IMR-90 (cell line): ENCODE results near the gene MAN1C1. TPM values are rescaled to one million over a fixed set of nuclear protein-coding genes. Genes with fewer than 3 reads are reported as not detected.

Experiments
- ATAC-seq: fragments of 200-7000 bp; cut with Tn5 transposase; 2 replicates; pipeline ENCODE4 v1.9.1; 2020; ENCODE audit warnings: low read depth, mild to moderate bottlenecking, moderate library complexity
- BruUV-seq: library from RNA; stranded (reverse); fragments of 400-500 nt; replicated peaks from 2 replicates; lab custom pipeline; 2021; lab: Mats Ljungman, UMichigan
- CTCF ChIA-PET: fragments of 300-600 bp; formaldehyde crosslinking; extraction: SDS; loops from one replicate; lab custom pipeline; 2021; ENCODE audit warnings: antibody characterized with exemption; lab: Yijun Ruan, JAX
- POLR2A ChIA-PET: fragments of 300-600 bp; sonication (Branson Sonifier 250); formaldehyde crosslinking; loops from one replicate; lab custom pipeline; 2022; ENCODE audit warnings: antibody characterized with exemption; ENCODE audit not compliant: unreplicated experiment; lab: Charles Lee
- DNase-seq: peaks from one replicate; pipeline ENCODE4 v3.0.0; 2013
- H2AFZ ChIP-seq: replicated peaks from 2 replicates; pipeline ENCODE3; 2013; ENCODE audit warnings: low read length, mild to moderate bottlenecking; ENCODE audit not compliant: poor library complexity
- H2AK5ac ChIP-seq: 2 replicates; pipeline ENCODE4 v1.6.1; 2013; ENCODE audit warnings: low read depth, low read length, inconsistent platforms
- H2AK9ac ChIP-seq: replicated peaks from 2 replicates; pipeline ENCODE3; 2013; ENCODE audit warnings: mild to moderate bottlenecking, low read depth, low read length, moderate library complexity; ENCODE audit not compliant: poor library complexity
- H2BK120ac ChIP-seq: 2 replicates; pipeline ENCODE4 v1.6.1; 2013; ENCODE audit warnings: low read depth, low read length, inconsistent platforms
- H2BK15ac ChIP-seq: 3 replicates; pipeline ENCODE4 v1.6.1; 2013; ENCODE audit warnings: low read depth, low read length, inconsistent platforms
- H2BK20ac ChIP-seq: 2 replicates; pipeline ENCODE4 v1.6.1; 2013; ENCODE audit warnings: low read depth, mild to moderate bottlenecking, inconsistent platforms, low read length, moderate library complexity
- H2BK5ac ChIP-seq: 2 replicates; pipeline ENCODE4 v1.6.1; 2013; ENCODE audit warnings: mild to moderate bottlenecking, low read depth, low read length, inconsistent platforms; ENCODE audit not compliant: poor library complexity, severe bottlenecking
- H3K14ac ChIP-seq: replicated peaks from 2 replicates; pipeline ENCODE4 v1.6.1; 2013; ENCODE audit warnings: low read depth, low read length, inconsistent platforms
- H3K18ac ChIP-seq: 2 replicates; pipeline ENCODE4 v1.6.1; 2013; ENCODE audit warnings: low read depth, low read length, control low read depth
- H3K23ac ChIP-seq: 2 replicates; pipeline ENCODE4 v1.6.1; 2013; ENCODE audit warnings: low read depth, low read length, inconsistent platforms
- H3K27ac ChIP-seq: 2 replicates; pipeline ENCODE4 v1.5.1; 2013; ENCODE audit warnings: mild to moderate bottlenecking, control low read depth, low read length; ENCODE audit not compliant: insufficient read depth
- H3K27me3 ChIP-seq: 2 replicates; pipeline ENCODE4 v1.6.1; 2013; ENCODE audit warnings: low read length; ENCODE audit not compliant: control insufficient read depth, insufficient read depth
- H3K36me3 ChIP-seq: 2 replicates; pipeline ENCODE4 v1.6.1; 2013; ENCODE audit warnings: low read length, mixed read lengths; ENCODE audit not compliant: control insufficient read depth, insufficient read depth
- H3K4ac ChIP-seq: 2 replicates; pipeline ENCODE4 v1.6.1; 2013; ENCODE audit warnings: low read depth, low read length, inconsistent platforms
- H3K4me1 ChIP-seq: 2 replicates; pipeline ENCODE4 v1.6.1; 2013; ENCODE audit warnings: low read length, mixed read lengths; ENCODE audit not compliant: control insufficient read depth, insufficient read depth
- H3K4me2 ChIP-seq: 2 replicates; pipeline ENCODE4 v1.6.1; 2013; ENCODE audit warnings: low read depth, mild to moderate bottlenecking, control low read depth, low read length, moderate library complexity
- H3K4me3 ChIP-seq: 2 replicates; pipeline ENCODE4 v1.5.1; 2013; ENCODE audit warnings: low read depth, mild to moderate bottlenecking, control low read depth, low read length, moderate library complexity; ENCODE audit not compliant: insufficient read depth
- H3K56ac ChIP-seq: 2 replicates; pipeline ENCODE4 v1.6.1; 2013; ENCODE audit warnings: low read length, inconsistent platforms; ENCODE audit not compliant: insufficient read depth; ENCODE audit errors: extremely low read depth
- H3K79me1 ChIP-seq, 2 experiments: 2 replicates each; pipeline ENCODE4 v1.6.1; 2013; ENCODE audit warnings: low read length in 2 of 2, inconsistent platforms in 1 of 2, low read depth in 1 of 2
- H3K9ac ChIP-seq: 2 replicates; pipeline ENCODE4 v1.6.1; 2013; ENCODE audit warnings: low read depth, low read length, control low read depth
- H3K9me1 ChIP-seq: 2 replicates; pipeline ENCODE4 v1.6.1; 2013; ENCODE audit warnings: low read length, inconsistent platforms; ENCODE audit not compliant: insufficient read depth
- H3K9me3 ChIP-seq: 2 replicates; pipeline ENCODE4 v1.6.1; 2013; ENCODE audit warnings: low read length; ENCODE audit not compliant: control insufficient read depth, insufficient read depth
- H4K20me1 ChIP-seq: 2 replicates; pipeline ENCODE4 v1.6.1; 2013; ENCODE audit warnings: low read length, inconsistent platforms; ENCODE audit not compliant: insufficient read depth
- H4K5ac ChIP-seq: 2 replicates; pipeline ENCODE4 v1.6.1; 2013; ENCODE audit warnings: mild to moderate bottlenecking, low read depth, low read length, control low read depth
- H4K8ac ChIP-seq, 2 experiments: 2 replicates each; pipeline ENCODE4 v1.6.1; 2013; ENCODE audit warnings: low read depth in 2 of 2, low read length in 2 of 2, control low read depth in 1 of 2, inconsistent platforms in 1 of 2
- H4K91ac ChIP-seq: 2 replicates; pipeline ENCODE4 v1.6.1; 2013; ENCODE audit warnings: low read depth, low read length, inconsistent platforms; ENCODE audit not compliant: insufficient read depth
- BHLHE40 ChIP-seq: fragments of 150-350 bp; IDR thresholded peaks from 2 replicates; pipeline ENCODE4 v1.6.1; 2016; ENCODE audit warnings: mild to moderate bottlenecking, low read depth, low read length
- CEBPB ChIP-seq: IDR thresholded peaks from 2 replicates; pipeline ENCODE4 v1.6.1; 2012; ENCODE audit warnings: low read depth, low read length, improper control_type of control experiment
- CHD1 ChIP-seq: IDR thresholded peaks from 2 replicates; pipeline ENCODE4 v1.6.1; 2012; ENCODE audit warnings: low read depth, low read length, improper control_type of control experiment
- CTCF ChIP-seq: conservative IDR thresholded peaks from 2 replicates; pipeline ENCODE4 v1.5.1; 2012; ENCODE audit warnings: mild to moderate bottlenecking, low read depth, low read length, improper control_type of control experiment
- ELK1 ChIP-seq: fragments of 150-350 bp; IDR thresholded peaks from 2 replicates; pipeline ENCODE4 v1.6.1; 2016; ENCODE audit warnings: low read depth, mild to moderate bottlenecking, low read length, moderate library complexity, borderline replicate concordance
- FOS ChIP-seq: fragments of 150-350 bp; IDR thresholded peaks from 2 replicates; pipeline ENCODE4 v1.6.1; 2016; ENCODE audit warnings: low read depth, low read length
- MAFK ChIP-seq: IDR thresholded peaks from 2 replicates; pipeline ENCODE4 v1.6.1; 2012; ENCODE audit warnings: low read depth, low read length, improper control_type of control experiment
- MAZ ChIP-seq: IDR thresholded peaks from 2 replicates; pipeline ENCODE4 v1.6.1; 2012; ENCODE audit warnings: low read depth, mild to moderate bottlenecking, low read length, improper control_type of control experiment, moderate library complexity, borderline replicate concordance
- POLR2A ChIP-seq: IDR thresholded peaks from 2 replicates; pipeline ENCODE4 v1.6.1; 2012; ENCODE audit warnings: mild to moderate bottlenecking, low read depth, low read length
- RAD21 ChIP-seq: IDR thresholded peaks from 2 replicates; pipeline ENCODE4 v1.6.1; 2012; ENCODE audit warnings: low read length, improper control_type of control experiment
- RCOR1 ChIP-seq: IDR thresholded peaks from 2 replicates; pipeline ENCODE4 v1.6.1; 2012; ENCODE audit warnings: mild to moderate bottlenecking, low read length, improper control_type of control experiment; ENCODE audit not compliant: insufficient replicate concordance
- RFX5 ChIP-seq: IDR thresholded peaks from 2 replicates; pipeline ENCODE4 v1.8.0; 2012; ENCODE audit warnings: low read depth, mild to moderate bottlenecking, low read length, moderate library complexity
- SMC3 ChIP-seq: fragments of 150-350 bp; IDR thresholded peaks from 2 replicates; pipeline ENCODE4 v1.6.1; 2016; ENCODE audit warnings: low read depth, mild to moderate bottlenecking, antibody characterized with exemption, low read length, moderate library complexity
- WGBS, 2 experiments: methylation state at CpG; one replicate each; pipeline versions ENCODE4 v1.1.5 to v1.1.7; 2013; ENCODE audit warnings: missing lambda C conversion rate in 2 of 2; ENCODE audit not compliant: insufficient read length in 1 of 2; ENCODE audit errors: extremely low coverage in 2 of 2; 5-methylcytosine and 5-hydroxymethylcytosine counted together
- dilution Hi-C: fragments of 300-500 bp; cut with HindIII; formaldehyde crosslinking; loops from one replicate; pipeline ENCODE4 v1.14.3; 2018; ENCODE audit warnings: low sequenced_read_pairs; ENCODE audit not compliant: unreplicated experiment
- in situ Hi-C: fragments of 300-500 bp; cut with MboI; formaldehyde crosslinking; loops from 3 replicates; pipeline ENCODE4 v1.14.3; 2019; ENCODE audit warnings: low sequenced_read_pairs, inconsistent platforms, mixed read lengths
- intact Hi-C: fragments of 100-400 bp; cut with micrococcal nuclease; formaldehyde crosslinking; loops from 2 replicates; pipeline ENCODE4 v1.10.0; 2022
- polyA plus RNA-seq, 3 experiments: library from polyadenylated mRNA; depleted of rRNA; stranded (reverse); fragments of >200 nt; gene quantifications; 2 replicates each; pipeline ENCODE4 v1.2.3, GENCODE V29; 2012; ENCODE audit warnings: low replicate concordance in 1 of 3
- total RNA-seq: library from RNA; depleted of rRNA; stranded (reverse); fragments of >200 nt; gene quantifications from 2 replicates; pipeline ENCODE4 v1.2.3, GENCODE V29; 2012
- TF ChIP-seq, protein P1 (sequence below): fragments of 150-350 bp; IDR thresholded peaks from 2 replicates; pipeline ENCODE4 v1.6.1; 2017; ENCODE audit warnings: mild to moderate bottlenecking, antibody characterized with exemption, low read length, low read depth

Gene MAN1C1
- total and polyA plus RNA-seq, 2 of the 4 experiments (the other 2 are of a cell fraction) = 3.2 to 11.3 TPM

DNA sequence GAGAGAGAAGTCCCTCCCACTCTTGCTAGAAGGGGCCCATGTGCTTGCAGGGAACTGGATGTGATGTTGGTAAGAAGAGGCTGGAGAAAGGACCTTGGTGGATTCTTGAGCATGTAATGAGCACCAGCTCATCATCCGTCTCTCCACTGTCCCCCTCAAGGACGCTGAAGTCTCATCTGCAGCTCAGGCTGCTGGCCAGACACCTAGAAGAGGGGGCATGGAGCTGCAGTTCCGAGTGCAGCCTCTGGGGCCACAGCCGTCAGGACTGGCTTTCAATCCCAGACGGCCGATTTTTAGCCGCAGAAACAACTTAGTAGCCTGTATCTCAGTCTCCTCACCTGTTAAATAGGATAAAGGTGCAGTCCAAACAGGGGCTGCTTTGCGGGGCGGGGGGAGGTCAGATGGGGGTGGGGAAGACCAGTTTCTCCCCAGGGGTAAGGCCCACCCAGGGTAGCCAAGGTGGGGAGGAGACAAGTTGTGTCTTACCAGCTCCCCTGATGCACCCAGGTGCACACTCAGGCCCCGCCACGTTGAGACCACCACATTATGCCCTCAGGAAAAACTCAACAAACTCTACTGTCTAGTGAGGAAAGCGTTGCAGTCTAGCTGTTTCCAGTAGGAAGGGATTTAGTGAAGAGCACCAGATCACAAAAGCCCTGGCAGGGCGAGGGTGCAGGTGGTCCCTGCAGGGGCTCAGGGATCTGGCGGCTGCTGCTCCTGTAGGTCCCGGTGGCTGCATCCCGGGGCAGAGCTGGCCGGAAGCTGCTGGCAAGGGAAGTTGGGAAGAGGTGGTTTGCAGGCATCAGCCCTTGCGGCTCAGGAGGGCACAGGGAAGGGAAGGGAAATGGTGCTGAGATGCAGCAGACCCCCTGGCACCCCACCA lies 43.6 kb upstream of the MAN1C1 start:
- Histone ChIP-seq H2AK5ac (no peak overlapping the region), H3K9me1 (peaks cover 13% of the 10 kb centered on the region), H3K4me3 (no peak overlapping the region), H2AFZ (peak overlapping the region; percentile 13), H2BK15ac (no peak overlapping the region), H4K20me1 (no peaks in the 10 kb centered on the region), H3K23ac (no peak overlapping the region), H3K4me2 (no peak overlapping the region), H4K5ac (no peak overlapping the region), H2BK120ac (no peak overlapping the region), H3K27me3 (no peaks in the 10 kb centered on the region), H2BK5ac (no peak overlapping the region), H3K9ac (no peak overlapping the region), H3K56ac (no peak overlapping the region), H3K27ac (no peak overlapping the region), H3K14ac (no peak overlapping the region), H3K36me3 (no peaks in the 10 kb centered on the region), H3K4me1 (peaks cover 18% of the 10 kb centered on the region), H3K9me3 (no peaks in the 10 kb centered on the region), H4K8ac (no peak overlapping the region), H3K18ac (no peak overlapping the region), H2AK9ac (peak overlapping the region; percentile 69), H3K4ac (no peak overlapping the region), H3K79me1 (peaks cover 0 to 9% of the 10 kb centered on the region in 2 experiments; a peak in 2 of 4 replicates), H4K91ac (no peak overlapping the region), H2BK20ac (no peak overlapping the region)
- intact Hi-C loops = no loop called here
- WGBS, 2 experiments = 42% methylated on average over 4 of the region's 18 CpGs; no CpG with 5 or more reads in 1 of the 2 experiments
- dilution Hi-C loops = no loop called here
- CTCF ChIA-PET = interaction anchor here (0.6 to 1.4 kb wide), 7 partner anchors 9 to 36 kb away, joined by 3 to 5 read pairs (median 3); no protein-coding TSS in a partner anchor
- DNase-seq (peak; percentile 42), ATAC-seq (peak; percentile 67)
- POLR2A ChIA-PET = no interaction called here
- no TSS peak for BruUV-seq
- in situ Hi-C loops = no loop called here
- TF ChIP-seq CHD1 (no peak), RCOR1 (no peak), RAD21 (peak; percentile 54), MAZ (peak; percentile 22; the same call in 1 of the 2 replicates), SMC3 (peak; percentile 29; the same call in 1 of the 2 replicates), CEBPB (no peak), POLR2A (no peak), FOS (no peak), RFX5 (no peak), ELK1 (no peak), CTCF (peak; percentile 63), MAFK (no peak), BHLHE40 (no peak)
- TF ChIP-seq, protein P1, sequence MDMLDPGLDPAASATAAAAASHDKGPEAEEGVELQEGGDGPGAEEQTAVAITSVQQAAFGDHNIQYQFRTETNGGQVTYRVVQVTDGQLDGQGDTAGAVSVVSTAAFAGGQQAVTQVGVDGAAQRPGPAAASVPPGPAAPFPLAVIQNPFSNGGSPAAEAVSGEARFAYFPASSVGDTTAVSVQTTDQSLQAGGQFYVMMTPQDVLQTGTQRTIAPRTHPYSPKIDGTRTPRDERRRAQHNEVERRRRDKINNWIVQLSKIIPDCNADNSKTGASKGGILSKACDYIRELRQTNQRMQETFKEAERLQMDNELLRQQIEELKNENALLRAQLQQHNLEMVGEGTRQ = no peak
